ENCODE results near the gene POU3F3.

DNA sequence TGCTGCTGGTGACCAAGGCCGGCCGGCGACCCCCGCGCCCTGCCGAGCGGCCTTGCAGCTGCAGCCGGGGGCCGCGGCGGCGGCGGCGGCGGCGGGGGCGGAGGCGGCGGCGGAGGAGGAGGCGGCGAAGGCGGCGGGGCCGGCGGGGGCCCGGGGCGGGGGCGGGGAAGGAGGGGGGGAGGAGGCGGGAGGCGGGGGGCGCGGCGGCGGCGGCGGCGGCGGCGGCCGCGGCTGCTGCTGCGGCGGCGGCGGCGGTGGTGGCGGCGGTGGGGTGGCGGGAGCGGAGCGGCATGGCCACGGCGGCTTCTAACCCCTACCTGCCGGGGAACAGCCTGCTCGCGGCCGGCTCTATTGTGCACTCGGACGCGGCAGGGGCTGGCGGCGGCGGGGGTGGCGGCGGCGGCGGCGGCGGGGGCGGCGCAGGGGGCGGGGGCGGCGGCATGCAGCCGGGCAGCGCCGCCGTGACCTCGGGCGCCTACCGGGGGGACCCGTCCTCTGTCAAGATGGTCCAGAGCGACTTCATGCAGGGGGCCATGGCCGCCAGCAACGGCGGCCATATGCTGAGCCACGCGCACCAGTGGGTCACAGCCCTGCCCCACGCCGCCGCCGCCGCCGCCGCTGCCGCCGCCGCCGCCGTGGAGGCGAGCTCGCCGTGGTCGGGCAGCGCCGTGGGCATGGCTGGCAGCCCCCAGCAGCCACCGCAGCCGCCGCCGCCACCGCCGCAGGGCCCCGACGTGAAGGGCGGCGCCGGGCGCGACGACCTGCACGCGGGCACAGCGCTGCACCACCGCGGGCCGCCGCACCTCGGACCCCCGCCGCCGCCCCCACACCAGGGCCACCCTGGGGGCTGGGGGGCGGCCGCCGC, 1.5 kb downstream of the POU3F3 start:
- TF ChIP-seq, protein P1, sequence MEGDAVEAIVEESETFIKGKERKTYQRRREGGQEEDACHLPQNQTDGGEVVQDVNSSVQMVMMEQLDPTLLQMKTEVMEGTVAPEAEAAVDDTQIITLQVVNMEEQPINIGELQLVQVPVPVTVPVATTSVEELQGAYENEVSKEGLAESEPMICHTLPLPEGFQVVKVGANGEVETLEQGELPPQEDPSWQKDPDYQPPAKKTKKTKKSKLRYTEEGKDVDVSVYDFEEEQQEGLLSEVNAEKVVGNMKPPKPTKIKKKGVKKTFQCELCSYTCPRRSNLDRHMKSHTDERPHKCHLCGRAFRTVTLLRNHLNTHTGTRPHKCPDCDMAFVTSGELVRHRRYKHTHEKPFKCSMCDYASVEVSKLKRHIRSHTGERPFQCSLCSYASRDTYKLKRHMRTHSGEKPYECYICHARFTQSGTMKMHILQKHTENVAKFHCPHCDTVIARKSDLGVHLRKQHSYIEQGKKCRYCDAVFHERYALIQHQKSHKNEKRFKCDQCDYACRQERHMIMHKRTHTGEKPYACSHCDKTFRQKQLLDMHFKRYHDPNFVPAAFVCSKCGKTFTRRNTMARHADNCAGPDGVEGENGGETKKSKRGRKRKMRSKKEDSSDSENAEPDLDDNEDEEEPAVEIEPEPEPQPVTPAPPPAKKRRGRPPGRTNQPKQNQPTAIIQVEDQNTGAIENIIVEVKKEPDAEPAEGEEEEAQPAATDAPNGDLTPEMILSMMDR (IDR thresholded peaks at IDR 0.05; ENCODE audit: control extremely low read depth in 1 of 3, insufficient read depth in 1 of 3, low read depth in 1 of 3, low read length in 3 of 3) = no peak
- no peak for TF ChIP-seq PHF8 (conservative IDR thresholded peaks at IDR 0.05; ENCODE audit: low read depth, low read length)
- TF ChIP-seq CREB1 (IDR thresholded peaks at IDR 0.05) = no peak
- no peak for TF ChIP-seq EGR1 (IDR thresholded peaks at IDR 0.05; ENCODE audit: borderline replicate concordance, low read depth, low read length)
- no peak for TF ChIP-seq CBX5 (IDR thresholded peaks at IDR 0.05; ENCODE audit: low read depth, low read length)
- no peak for TF ChIP-seq POLR2A (IDR thresholded peaks at IDR 0.05; ENCODE audit: control extremely low read depth in 1 of 2, low read depth in 2 of 2, low read length in 2 of 2)
- no peak for TF ChIP-seq RNF2 (IDR thresholded peaks at IDR 0.05; ENCODE audit: borderline replicate concordance, low read depth, low read length, missing control alignments, poor library complexity, severe bottlenecking)
- no peak for TF ChIP-seq EZH2 (IDR thresholded peaks at IDR 0.05; ENCODE audit: low read depth, low read length, severe bottlenecking)
- no peak for TF ChIP-seq ZNF274 (IDR thresholded peaks at IDR 0.05; ENCODE audit: borderline replicate concordance, extremely low read depth, low read length)
- TF ChIP-seq SAP30 (IDR thresholded peaks at IDR 0.05; ENCODE audit: insufficient read depth, insufficient replicate concordance, low read length) = no peak
